Measurements from ENCODE around the gene DDR2. TPM values are rescaled to one million over a fixed set of nuclear protein-coding genes. Genes with fewer than 3 reads are reported as not detected.

Gene DDR2
- total RNA-seq, 1 donor, result 384 TPM

- no peak overlapping the region for H3K27ac ChIP-seq (ENCODE audit: low read depth, low read length)
- H3K27me3 ChIP-seq (ENCODE audit: insufficient read depth, low read length), result no peaks in the 10 kb centered on the region
- peaks cover 6% of the 10 kb centered on the region for H3K36me3 ChIP-seq (ENCODE audit: insufficient read depth, low read length)
- H3K4me1 ChIP-seq (ENCODE audit: insufficient read depth, low read length), result peaks cover 29% of the 10 kb centered on the region
- peaks cover 99% of the 10 kb centered on the region for H3K79me2 ChIP-seq (ENCODE audit: insufficient read depth, low read length)
- peaks cover 51% of the 10 kb centered on the region for H4K20me1 ChIP-seq (ENCODE audit: insufficient read depth, low read length)
- no peak for DNase-seq (ENCODE audit: insufficient read length, low spot score, missing footprints)
- H2AFZ ChIP-seq (ENCODE audit: low read length), result no peak overlapping the region
- H3K4me2 ChIP-seq (ENCODE audit: insufficient read depth, low read length), result no peak overlapping the region
- no peak overlapping the region for H3K4me3 ChIP-seq (ENCODE audit: insufficient read depth, low read length)
- H3K9me3 ChIP-seq (ENCODE audit: low read depth, low read length), result no peaks in the 10 kb centered on the region
- TF ChIP-seq CTCF (IDR thresholded peaks at IDR 0.05; ENCODE audit: extremely low read depth, low read depth, low read length), result no peak
Observed at GRCh38 chr1:162699366-162699765, 67.1 kb downstream of the DDR2 start.

GRCh38 chr1:162700131-162700530 lies 67.9 kb downstream of the DDR2 start:
- Histone ChIP-seq H3K79me2 (ENCODE audit: insufficient read depth, low read length) (peaks cover 99% of the 10 kb centered on the region), H2AFZ (ENCODE audit: low read length) (no peak overlapping the region), H3K4me3 (ENCODE audit: insufficient read depth, low read length) (no peak overlapping the region), H3K27ac (ENCODE audit: low read depth, low read length) (no peak overlapping the region), H3K36me3 (ENCODE audit: insufficient read depth, low read length) (peaks cover 6% of the 10 kb centered on the region), H3K9me3 (ENCODE audit: low read depth, low read length) (no peaks in the 10 kb centered on the region), H3K4me1 (ENCODE audit: insufficient read depth, low read length) (peaks cover 35% of the 10 kb centered on the region), H4K20me1 (ENCODE audit: insufficient read depth, low read length) (peaks cover 54% of the 10 kb centered on the region), H3K4me2 (ENCODE audit: insufficient read depth, low read length) (no peak overlapping the region), H3K27me3 (ENCODE audit: insufficient read depth, low read length) (no peaks in the 10 kb centered on the region)
- no peak for TF ChIP-seq CTCF (IDR thresholded peaks at IDR 0.05; ENCODE audit: extremely low read depth, low read depth, low read length)
- no peak for DNase-seq (ENCODE audit: insufficient read length, low spot score, missing footprints)

GRCh38 chr1:162701286-162701685 lies 69.0 kb downstream of the DDR2 start:
- DNase-seq (ENCODE audit: insufficient read length, low spot score, missing footprints), result no peak
- H3K27ac ChIP-seq (ENCODE audit: low read depth, low read length), result no peak overlapping the region
- TF ChIP-seq CTCF (IDR thresholded peaks at IDR 0.05; ENCODE audit: extremely low read depth, low read depth, low read length), result no peak
- no peak overlapping the region for H2AFZ ChIP-seq (ENCODE audit: low read length)
- no peak overlapping the region for H3K4me3 ChIP-seq (ENCODE audit: insufficient read depth, low read length)
- H3K27me3 ChIP-seq (ENCODE audit: insufficient read depth, low read length), result no peaks in the 10 kb centered on the region
- peaks cover 99% of the 10 kb centered on the region for H3K79me2 ChIP-seq (ENCODE audit: insufficient read depth, low read length)
- H3K36me3 ChIP-seq (ENCODE audit: insufficient read depth, low read length), result peaks cover 16% of the 10 kb centered on the region
- no peak overlapping the region for H3K4me2 ChIP-seq (ENCODE audit: insufficient read depth, low read length)
- H4K20me1 ChIP-seq (ENCODE audit: insufficient read depth, low read length), result peaks cover 62% of the 10 kb centered on the region
- no peaks in the 10 kb centered on the region for H3K9me3 ChIP-seq (ENCODE audit: low read depth, low read length)
- H3K4me1 ChIP-seq (ENCODE audit: insufficient read depth, low read length), result peaks cover 29% of the 10 kb centered on the region

GRCh38 chr1:162702628-162703027 lies 70.4 kb downstream of the DDR2 start:
- TF ChIP-seq CTCF (IDR thresholded peaks at IDR 0.05; ENCODE audit: extremely low read depth, low read depth, low read length), result no peak
- Histone ChIP-seq H3K9me3 (ENCODE audit: low read depth, low read length) (no peaks in the 10 kb centered on the region), H3K4me3 (ENCODE audit: insufficient read depth, low read length) (no peak overlapping the region), H3K27me3 (ENCODE audit: insufficient read depth, low read length) (no peaks in the 10 kb centered on the region), H3K27ac (ENCODE audit: low read depth, low read length) (no peak overlapping the region), H4K20me1 (ENCODE audit: insufficient read depth, low read length) (peaks cover 58% of the 10 kb centered on the region), H3K4me1 (ENCODE audit: insufficient read depth, low read length) (peaks cover 19% of the 10 kb centered on the region), H3K79me2 (ENCODE audit: insufficient read depth, low read length) (peaks cover 100% of the 10 kb centered on the region), H3K4me2 (ENCODE audit: insufficient read depth, low read length) (no peak overlapping the region), H2AFZ (ENCODE audit: low read length) (no peak overlapping the region), H3K36me3 (ENCODE audit: insufficient read depth, low read length) (peaks cover 29% of the 10 kb centered on the region)
- no peak for DNase-seq (ENCODE audit: insufficient read length, low spot score, missing footprints)
